SK-N-SH treated with all-trans-retinoic acid at 6 μM for 48 hours (cell line): ENCODE results near the gene MUC5B.
"Not testable (repeated sequence)": the region's sequence is repeated elsewhere in the genome, so short reads cannot be mapped to it uniquely, and the experiment has no call there.

Source experiments
- ATAC-seq: fragments of 200-7000 bp; cut with Tn5 transposase; 3 replicates; pipeline ENCODE4 v1.9.1; 2020; ENCODE audit warnings: mild to moderate bottlenecking, moderate library complexity
- BACH2 ChIP-seq: fragments of 250-450 bp; sonication (Bioruptor Pico); IDR thresholded peaks from 2 replicates; pipeline ENCODE4 v1.9.0; 2021; ENCODE audit warnings: mild to moderate bottlenecking, borderline replicate concordance
- CSDC2 ChIP-seq: fragments of 250-450 bp; sonication (Bioruptor Pico); IDR thresholded peaks from 2 replicates; pipeline ENCODE4 v1.5.0; 2020; ENCODE audit warnings: mild to moderate bottlenecking, moderate library complexity
- ESRRG ChIP-seq: fragments of 250-450 bp; sonication (Bioruptor Pico); IDR thresholded peaks from 2 replicates; pipeline ENCODE4 v1.6.1; 2021; ENCODE audit warnings: mild to moderate bottlenecking
- GLIS3 ChIP-seq: fragments of 250-450 bp; sonication (Bioruptor Pico); IDR thresholded peaks from 2 replicates; pipeline ENCODE4 v1.5.0; 2020; ENCODE audit warnings: mild to moderate bottlenecking, moderate library complexity
- ISL1 ChIP-seq: fragments of 250-450 bp; sonication (Bioruptor Pico); IDR thresholded peaks from 2 replicates; pipeline ENCODE4 v2.1.2; 2022; ENCODE audit warnings: mild to moderate bottlenecking, moderate library complexity
- OSR1 ChIP-seq: fragments of 250-450 bp; sonication (Bioruptor Pico); IDR thresholded peaks from 2 replicates; pipeline ENCODE4 v1.8.0; 2022; ENCODE audit warnings: moderate library complexity, mild to moderate bottlenecking, inconsistent platforms
- PATZ1 ChIP-seq: fragments of 250-450 bp; sonication (Bioruptor Pico); IDR thresholded peaks from 2 replicates; pipeline ENCODE4 v1.8.0; 2020; ENCODE audit warnings: mild to moderate bottlenecking, moderate library complexity, borderline replicate concordance
- POU6F1 ChIP-seq: fragments of 250-450 bp; sonication (Bioruptor Pico); IDR thresholded peaks from 2 replicates; pipeline ENCODE4 v1.8.0; 2021; ENCODE audit warnings: low read depth, mild to moderate bottlenecking, moderate library complexity, borderline replicate concordance
- PPARA ChIP-seq: fragments of 250-450 bp; sonication (Bioruptor Pico); IDR thresholded peaks from 2 replicates; pipeline ENCODE4 v1.5.0; 2020; ENCODE audit warnings: mild to moderate bottlenecking, borderline replicate concordance
- RARB ChIP-seq: fragments of 250-450 bp; sonication (Bioruptor Pico); IDR thresholded peaks from 2 replicates; pipeline ENCODE4 v1.8.0; 2021; ENCODE audit warnings: mild to moderate bottlenecking, moderate library complexity
- TCF4 ChIP-seq: fragments of 250-450 bp; sonication (Bioruptor Pico); IDR thresholded peaks from 2 replicates; pipeline ENCODE4 v1.8.0; 2021; ENCODE audit warnings: mild to moderate bottlenecking, moderate library complexity, borderline replicate concordance
- TOX ChIP-seq: fragments of 250-450 bp; sonication (Bioruptor Pico); IDR thresholded peaks from 2 replicates; pipeline ENCODE4 v1.8.0; 2021; ENCODE audit warnings: mild to moderate bottlenecking, moderate library complexity, borderline replicate concordance
- ZC3H10 ChIP-seq: fragments of 250-450 bp; sonication (Bioruptor Pico); IDR thresholded peaks from 2 replicates; pipeline ENCODE4 v1.5.1; 2021; ENCODE audit warnings: mild to moderate bottlenecking, moderate library complexity
- ZNF8 ChIP-seq: fragments of 450-650 bp; formaldehyde crosslinking; IDR thresholded peaks from 2 replicates; pipeline ENCODE4 v1.5.0; 2020; ENCODE audit warnings: mild to moderate bottlenecking, moderate library complexity
- TF ChIP-seq, protein P1 (sequence below): fragments of 250-450 bp; sonication (Bioruptor Pico); IDR thresholded peaks from 2 replicates; pipeline ENCODE4 v1.5.0; 2020; ENCODE audit warnings: mild to moderate bottlenecking, moderate library complexity
- TF ChIP-seq, protein P2 (sequence below): fragments of 250-450 bp; sonication (Bioruptor Pico); IDR thresholded peaks from 2 replicates; pipeline ENCODE4 v1.5.1; 2020; ENCODE audit warnings: low read depth, mild to moderate bottlenecking, moderate library complexity

MUC5B gene

GRCh38 chr11:1208144-1208393 is 14.8 kb upstream of the MUC5B start:
- ATAC-seq: no peak
- no peak for TF ChIP-seq RARB (CRISPR knock-in tag)
- no peak for TF ChIP-seq ZC3H10 (CRISPR knock-in tag)
- TF ChIP-seq POU6F1 (CRISPR knock-in tag): no peak
- no peak for TF ChIP-seq OSR1
- no peak for TF ChIP-seq CSDC2 (CRISPR knock-in tag)

GRCh38 chr11:1208394-1209261 is 14.2 kb upstream of the MUC5B start:
- no peak for ATAC-seq
- TF ChIP-seq, protein P1, sequence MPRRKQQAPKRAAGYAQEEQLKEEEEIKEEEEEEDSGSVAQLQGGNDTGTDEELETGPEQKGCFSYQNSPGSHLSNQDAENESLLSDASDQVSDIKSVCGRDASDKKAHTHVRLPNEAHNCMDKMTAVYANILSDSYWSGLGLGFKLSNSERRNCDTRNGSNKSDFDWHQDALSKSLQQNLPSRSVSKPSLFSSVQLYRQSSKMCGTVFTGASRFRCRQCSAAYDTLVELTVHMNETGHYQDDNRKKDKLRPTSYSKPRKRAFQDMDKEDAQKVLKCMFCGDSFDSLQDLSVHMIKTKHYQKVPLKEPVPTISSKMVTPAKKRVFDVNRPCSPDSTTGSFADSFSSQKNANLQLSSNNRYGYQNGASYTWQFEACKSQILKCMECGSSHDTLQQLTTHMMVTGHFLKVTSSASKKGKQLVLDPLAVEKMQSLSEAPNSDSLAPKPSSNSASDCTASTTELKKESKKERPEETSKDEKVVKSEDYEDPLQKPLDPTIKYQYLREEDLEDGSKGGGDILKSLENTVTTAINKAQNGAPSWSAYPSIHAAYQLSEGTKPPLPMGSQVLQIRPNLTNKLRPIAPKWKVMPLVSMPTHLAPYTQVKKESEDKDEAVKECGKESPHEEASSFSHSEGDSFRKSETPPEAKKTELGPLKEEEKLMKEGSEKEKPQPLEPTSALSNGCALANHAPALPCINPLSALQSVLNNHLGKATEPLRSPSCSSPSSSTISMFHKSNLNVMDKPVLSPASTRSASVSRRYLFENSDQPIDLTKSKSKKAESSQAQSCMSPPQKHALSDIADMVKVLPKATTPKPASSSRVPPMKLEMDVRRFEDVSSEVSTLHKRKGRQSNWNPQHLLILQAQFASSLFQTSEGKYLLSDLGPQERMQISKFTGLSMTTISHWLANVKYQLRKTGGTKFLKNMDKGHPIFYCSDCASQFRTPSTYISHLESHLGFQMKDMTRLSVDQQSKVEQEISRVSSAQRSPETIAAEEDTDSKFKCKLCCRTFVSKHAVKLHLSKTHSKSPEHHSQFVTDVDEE (CRISPR knock-in tag): no peak
- no peak for TF ChIP-seq ISL1 (CRISPR knock-in tag)
- no peak for TF ChIP-seq BACH2 (CRISPR knock-in tag)
- TF ChIP-seq TOX (CRISPR knock-in tag): no peak
- no peak for TF ChIP-seq TCF4 (CRISPR knock-in tag)
- no peak for TF ChIP-seq OSR1
- TF ChIP-seq GLIS3 (CRISPR knock-in tag): no peak
- TF ChIP-seq PPARA: no peak
- TF ChIP-seq ZC3H10 (CRISPR knock-in tag): no peak
- TF ChIP-seq ESRRG (CRISPR knock-in tag): no peak

GRCh38 chr11:1209371-1210057 is 13.4 kb upstream of the MUC5B start:
- ATAC-seq: no peak

DNA sequence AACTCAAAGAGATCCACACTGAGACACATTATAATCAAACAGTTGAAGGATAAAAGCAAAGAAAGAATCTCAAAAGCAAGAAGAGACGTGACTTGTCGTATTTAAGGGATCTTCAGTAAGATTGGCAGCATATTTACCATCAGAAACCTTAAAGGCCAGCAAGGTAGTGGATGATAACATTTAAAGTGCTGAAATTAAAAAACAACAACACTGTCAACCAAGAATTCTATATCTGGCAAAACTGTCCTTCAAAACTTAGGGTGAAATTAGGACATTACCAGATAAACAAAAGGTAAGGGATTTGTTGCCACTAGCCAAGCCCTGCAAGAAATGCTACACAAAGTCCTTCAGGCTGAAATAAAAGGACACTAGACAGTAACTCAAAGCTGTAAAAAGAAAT is 11.0 kb upstream of the MUC5B start:
- TF ChIP-seq ZNF8 (CRISPR knock-in tag): no peak
- no peak for ATAC-seq

More at GRCh38 chr11:1209371-1210057, 13.4 kb upstream of the MUC5B start:
- no peak for TF ChIP-seq ISL1 (CRISPR knock-in tag)
- TF ChIP-seq OSR1: no peak
- no peak for TF ChIP-seq ZC3H10 (CRISPR knock-in tag)
- no peak for TF ChIP-seq CSDC2 (CRISPR knock-in tag)
- TF ChIP-seq, protein P2, sequence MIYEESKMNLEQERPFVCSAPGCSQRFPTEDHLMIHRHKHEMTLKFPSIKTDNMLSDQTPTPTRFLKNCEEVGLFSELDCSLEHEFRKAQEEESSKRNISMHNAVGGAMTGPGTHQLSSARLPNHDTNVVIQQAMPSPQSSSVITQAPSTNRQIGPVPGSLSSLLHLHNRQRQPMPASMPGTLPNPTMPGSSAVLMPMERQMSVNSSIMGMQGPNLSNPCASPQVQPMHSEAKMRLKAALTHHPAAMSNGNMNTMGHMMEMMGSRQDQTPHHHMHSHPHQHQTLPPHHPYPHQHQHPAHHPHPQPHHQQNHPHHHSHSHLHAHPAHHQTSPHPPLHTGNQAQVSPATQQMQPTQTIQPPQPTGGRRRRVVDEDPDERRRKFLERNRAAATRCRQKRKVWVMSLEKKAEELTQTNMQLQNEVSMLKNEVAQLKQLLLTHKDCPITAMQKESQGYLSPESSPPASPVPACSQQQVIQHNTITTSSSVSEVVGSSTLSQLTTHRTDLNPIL (CRISPR knock-in tag): no peak
- TF ChIP-seq, all 23 proteins: peak for 0

DNA sequence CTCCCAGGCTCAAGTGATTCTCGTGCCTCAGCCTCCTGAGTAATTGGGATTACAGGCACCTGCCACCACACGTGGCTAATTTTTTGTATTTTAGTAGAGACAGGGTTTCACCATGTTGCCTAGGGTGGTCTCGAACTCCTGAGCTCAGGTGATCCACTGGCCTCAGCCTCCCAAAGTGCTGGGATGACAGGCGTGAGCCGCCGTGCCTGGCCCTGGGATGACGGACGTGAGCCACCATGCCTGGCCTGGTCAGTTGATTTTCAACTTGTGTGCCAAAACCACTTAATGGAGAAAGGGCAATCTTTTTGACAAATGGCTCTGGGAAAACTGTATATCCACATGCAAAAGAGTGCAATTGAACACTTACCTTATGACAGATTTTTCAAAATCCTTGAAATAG is 7.0 kb upstream of the MUC5B start:
- not testable (repeated sequence) for ATAC-seq

DNA sequence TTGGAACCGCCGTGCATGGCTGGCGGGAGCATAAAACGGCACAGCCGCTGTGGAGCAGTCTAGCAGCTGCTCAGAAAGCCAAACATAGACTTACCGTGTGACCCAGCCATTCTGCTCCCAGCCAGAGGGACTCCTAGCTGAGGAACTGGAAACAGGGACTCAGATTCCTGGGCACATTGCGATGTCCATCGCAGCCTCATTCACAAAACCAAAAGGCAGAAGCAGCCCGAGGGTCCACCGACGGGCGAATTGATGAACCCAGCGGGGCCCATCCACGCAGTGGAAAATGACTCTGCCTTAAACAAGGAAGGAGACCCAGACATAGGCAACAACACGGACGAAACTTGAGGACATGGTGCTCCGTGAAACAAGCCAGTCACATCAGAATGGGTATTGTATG is 5.7 kb upstream of the MUC5B start:
- ATAC-seq: no peak

More for the DNA sequence above, 5.7 kb upstream of the MUC5B start:
- TF ChIP-seq ZC3H10 (CRISPR knock-in tag): no peak
- no peak for TF ChIP-seq POU6F1 (CRISPR knock-in tag)
- TF ChIP-seq TOX (CRISPR knock-in tag): no peak
- no peak for TF ChIP-seq CSDC2 (CRISPR knock-in tag)
- TF ChIP-seq, protein P2 (CRISPR knock-in tag): no peak
- TF ChIP-seq BACH2 (CRISPR knock-in tag): no peak
- TF ChIP-seq PATZ1 (CRISPR knock-in tag): no peak
- no peak for TF ChIP-seq ISL1 (CRISPR knock-in tag)
- TF ChIP-seq OSR1: no peak
- TF ChIP-seq, all 23 proteins: peak for 0
